Astrocyte (in vitro differentiated cells and primary cell): ENCODE measurements around the gene TUBA8. TPM values are rescaled to one million over a fixed set of nuclear protein-coding genes. Genes with fewer than 3 reads are reported as not detected.

Source experiments
- DNase-seq: peaks from one replicate; pipeline ENCODE4 v3.0.0-alpha.2; 2010; ENCODE audit warnings: low read depth
- FAIRE-seq: peaks from 2 replicates; lab custom pipeline; 2011; peaks lifted over from hg19 to GRCh38; lab: Jason Lieb, UNC
- H2AFZ ChIP-seq: 2 replicates; pipeline ENCODE4 v1.6.0; 2012; ENCODE audit warnings: low read depth, low read length, inconsistent platforms
- H3K27ac ChIP-seq: 2 replicates; pipeline ENCODE4 v1.5.1; 2011; ENCODE audit warnings: low read depth, low read length, inconsistent platforms
- H3K27me3 ChIP-seq: 2 replicates; pipeline ENCODE4 v1.6.0; 2011; ENCODE audit warnings: low read length, inconsistent platforms; ENCODE audit not compliant: insufficient read depth
- H3K36me3 ChIP-seq: 2 replicates; pipeline ENCODE4 v1.5.1; 2011; ENCODE audit warnings: low read length, inconsistent platforms; ENCODE audit not compliant: insufficient read depth
- H3K4me1 ChIP-seq: 2 replicates; pipeline ENCODE4 v1.5.1; 2011; ENCODE audit warnings: low read length, inconsistent platforms; ENCODE audit not compliant: insufficient read depth
- H3K4me2 ChIP-seq: 2 replicates; pipeline ENCODE4 v1.6.0; 2012; ENCODE audit warnings: low read length, inconsistent platforms
- H3K4me3 ChIP-seq: 2 replicates; pipeline ENCODE4 v1.5.1; 2011; ENCODE audit warnings: low read depth, mild to moderate bottlenecking, low read length, inconsistent platforms; ENCODE audit not compliant: insufficient read depth
- H3K79me2 ChIP-seq: 2 replicates; pipeline ENCODE4 v1.6.0; 2012; ENCODE audit warnings: mild to moderate bottlenecking, low read length, inconsistent platforms; ENCODE audit not compliant: insufficient read depth
- H3K9ac ChIP-seq: 2 replicates; pipeline ENCODE4 v1.6.0; 2012; ENCODE audit warnings: mild to moderate bottlenecking, low read length, inconsistent platforms
- H3K9me3 ChIP-seq: 2 replicates; pipeline ENCODE4 v1.5.1; 2012; ENCODE audit warnings: low read depth, mild to moderate bottlenecking, low read length, inconsistent platforms; ENCODE audit not compliant: insufficient read depth
- H4K20me1 ChIP-seq: 2 replicates; pipeline ENCODE4 v1.6.0; 2012; ENCODE audit warnings: low read length, inconsistent platforms; ENCODE audit not compliant: insufficient read depth
- H3K27ac Mint-ChIP-seq: one replicate; pipeline ENCODE4 v1.8.0; 2021; ENCODE audit warnings: mild to moderate bottlenecking, mixed read lengths; ENCODE audit not compliant: unreplicated experiment
- H3K27me3 Mint-ChIP-seq: one replicate; pipeline ENCODE4 v1.8.0; 2021; ENCODE audit warnings: low read depth, mixed read lengths; ENCODE audit not compliant: unreplicated experiment
- H3K36me3 Mint-ChIP-seq: one replicate; pipeline ENCODE4 v1.8.0; 2021; ENCODE audit warnings: low read depth, mixed read lengths; ENCODE audit not compliant: unreplicated experiment
- H3K4me1 Mint-ChIP-seq: one replicate; pipeline ENCODE4 v1.8.0; 2021; ENCODE audit warnings: low read depth, mixed read lengths; ENCODE audit not compliant: unreplicated experiment
- H3K4me3 Mint-ChIP-seq: one replicate; pipeline ENCODE4 v1.8.0; 2021; ENCODE audit warnings: mild to moderate bottlenecking, moderate library complexity, mixed read lengths; ENCODE audit not compliant: unreplicated experiment
- H3K9me3 Mint-ChIP-seq: one replicate; pipeline ENCODE4 v1.8.0; 2021; ENCODE audit warnings: mild to moderate bottlenecking, mixed read lengths; ENCODE audit not compliant: unreplicated experiment
- CTCF ChIP-seq: IDR thresholded peaks from 2 replicates; pipeline ENCODE4 v1.5.1; 2011; ENCODE audit warnings: low read depth, mild to moderate bottlenecking, inconsistent platforms, low read length, moderate library complexity; ENCODE audit not compliant: insufficient read depth
- EZH2 ChIP-seq: IDR thresholded peaks from 2 replicates; pipeline ENCODE4 v1.6.1; 2012; ENCODE audit warnings: mild to moderate bottlenecking, low read length, inconsistent platforms; ENCODE audit not compliant: insufficient read depth
- total RNA-seq: library from RNA; stranded (reverse); gene quantifications from 2 replicates; pipeline ENCODE4 v1.2.1, GENCODE V29; 2021

Gene TUBA8
- total RNA-seq, 1 donor from 2014 or later, result 0.79 TPM

- no peaks in the 10 kb centered on the region for H3K36me3 ChIP-seq
- peaks cover 40% of the 10 kb centered on the region for H3K4me1 Mint-ChIP-seq
Observed at GRCh38 chr22:18066181-18066859, 44.3 kb upstream of the TUBA8 start.

GRCh38 chr22:18067121-18067520 is 43.5 kb upstream of the TUBA8 start:
- H3K4me1 ChIP-seq, result peaks cover 17% of the 10 kb centered on the region
- peak overlapping the region; percentile 69 for H3K27ac Mint-ChIP-seq

More at GRCh38 chr22:18066181-18066859, 44.3 kb upstream of the TUBA8 start:
- Histone ChIP-seq H3K4me3 (no peak overlapping the region), H3K27me3 (no peaks in the 10 kb centered on the region), H3K4me1 (peaks cover 23% of the 10 kb centered on the region), H4K20me1 (no peaks in the 10 kb centered on the region), H2AFZ (no peak overlapping the region), H3K79me2 (no peaks in the 10 kb centered on the region), H3K4me2 (no peak overlapping the region), H3K9ac (no peak overlapping the region), H3K27ac (no peak overlapping the region), H3K9me3 (no peaks in the 10 kb centered on the region)
- FAIRE-seq, result no peak
- TF ChIP-seq CTCF, result no peak
- no peak for TF ChIP-seq EZH2
- Mint-ChIP-seq H3K9me3 (no peaks in the 10 kb centered on the region), H3K27ac (peak overlapping the region; percentile 10), H3K4me3 (peak overlapping the region; percentile 31), H3K36me3 (peaks cover 3% of the 10 kb centered on the region), H3K27me3 (peaks cover 5% of the 10 kb centered on the region)
- DNase-seq, result no peak

More at GRCh38 chr22:18067121-18067520, 43.5 kb upstream of the TUBA8 start:
- no peaks in the 10 kb centered on the region for H3K9me3 ChIP-seq
- H3K4me1 Mint-ChIP-seq, result peaks cover 39% of the 10 kb centered on the region
- H3K36me3 Mint-ChIP-seq, result peaks cover 3% of the 10 kb centered on the region
- no peak overlapping the region for H3K4me3 ChIP-seq
- H4K20me1 ChIP-seq, result no peaks in the 10 kb centered on the region
- TF ChIP-seq CTCF (no peak), EZH2 (no peak)
- no peaks in the 10 kb centered on the region for H3K27me3 ChIP-seq
- H3K27me3 Mint-ChIP-seq, result peaks cover 5% of the 10 kb centered on the region
- no peak overlapping the region for H3K4me3 Mint-ChIP-seq
- H3K36me3 ChIP-seq, result no peaks in the 10 kb centered on the region
- H3K79me2 ChIP-seq, result no peaks in the 10 kb centered on the region
- H3K9ac ChIP-seq, result no peak overlapping the region
- H2AFZ ChIP-seq, result no peak overlapping the region
- H3K4me2 ChIP-seq, result no peak overlapping the region
- H3K27ac ChIP-seq, result no peak overlapping the region
- H3K9me3 Mint-ChIP-seq, result no peaks in the 10 kb centered on the region
- DNase-seq (no peak), FAIRE-seq (no peak)
